NCI-H2227 (cell line): Measurements from ENCODE around the gene TMC6.
"Not testable (repeated sequence)": the region's sequence is repeated elsewhere in the genome, so short reads cannot be mapped to it uniquely, and the experiment has no call there.

Experiments used
- DNase-seq: peaks from one replicate; lab custom pipeline; 2025; ENCODE audit not compliant: unreplicated experiment; lab: John Stamatoyannopoulos, UW

TMC6 gene

DNA sequence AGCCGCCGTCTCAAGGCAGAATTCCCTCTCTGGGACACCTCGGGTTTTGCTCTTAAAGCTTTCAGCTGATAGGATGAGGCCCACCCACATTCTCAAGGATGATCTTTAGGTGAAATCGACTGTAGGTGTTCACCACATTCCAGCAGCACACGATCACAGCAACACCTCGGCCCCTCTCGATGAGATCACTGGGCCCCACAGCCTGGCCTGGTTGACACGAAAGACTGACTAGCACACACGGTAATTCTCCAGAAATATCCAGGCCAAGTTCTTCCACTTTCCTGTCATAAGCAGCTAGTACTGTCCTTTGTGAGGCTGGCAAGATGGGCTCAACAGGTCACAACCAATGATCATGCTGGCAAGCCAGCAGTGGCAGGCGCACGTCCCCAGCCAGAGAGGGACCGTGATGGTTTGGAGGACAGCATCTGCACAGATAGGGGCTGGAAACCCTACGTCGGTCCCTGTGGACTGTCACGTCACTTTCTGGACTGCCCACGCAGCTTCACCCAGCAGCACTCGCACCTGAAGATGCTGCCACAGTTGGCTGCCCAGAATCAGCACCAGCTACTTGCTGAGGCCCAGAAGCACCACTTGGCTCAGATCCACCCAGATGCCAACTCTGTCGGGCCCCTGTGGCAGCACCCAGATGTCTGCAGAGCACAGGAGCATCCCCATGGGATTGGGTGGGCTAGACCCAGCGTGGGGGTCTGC lies 17.4 kb downstream of the TMC6 start:
- DNase-seq = no peak

DNA sequence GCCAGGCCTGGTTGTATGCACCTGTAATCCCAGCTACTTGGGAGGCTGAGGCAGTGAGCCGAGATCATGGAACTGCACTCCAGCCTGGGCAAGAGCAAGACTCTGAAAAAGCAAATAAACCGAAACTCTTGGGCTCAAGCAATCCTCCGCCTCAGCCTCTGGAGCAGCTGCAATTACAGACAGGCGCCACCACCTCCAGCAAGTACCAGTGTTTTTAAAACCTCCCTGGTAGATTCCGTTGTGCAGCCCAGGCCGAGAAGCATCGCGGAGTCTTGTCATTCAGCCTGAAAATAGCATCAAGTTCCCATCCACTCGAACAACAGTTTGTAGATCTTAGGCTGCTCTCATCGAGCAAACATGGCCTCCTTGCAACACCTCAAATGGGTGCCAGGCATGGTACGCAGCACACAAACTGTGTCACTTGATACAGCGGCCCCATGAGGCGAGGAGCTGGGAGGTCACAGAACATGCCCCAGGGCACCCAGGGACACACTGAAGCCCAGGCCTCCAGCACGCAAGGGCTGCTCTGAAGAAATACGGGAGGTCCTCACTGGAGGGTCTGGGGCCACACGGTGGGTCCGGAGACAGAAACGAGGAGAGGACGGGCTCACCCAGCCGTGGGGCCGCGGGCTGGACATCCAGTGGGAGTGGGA lies 18.1 kb downstream of the TMC6 start:
- DNase-seq = no peak

DNA sequence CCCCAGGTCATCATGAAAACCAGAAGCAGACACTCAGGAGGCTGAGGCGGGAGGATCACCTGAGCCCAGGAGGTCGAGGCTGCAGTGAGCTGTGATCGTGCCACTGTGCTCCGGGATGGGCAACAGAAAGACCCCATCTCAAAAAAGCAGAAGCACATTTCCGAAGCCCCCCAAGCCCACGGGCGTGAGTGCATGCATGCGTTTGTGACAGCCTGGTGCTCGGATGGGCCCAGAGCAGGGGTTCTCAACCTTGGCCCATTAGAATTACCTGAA lies 19.1 kb downstream of the TMC6 start:
- no peak for DNase-seq

DNA sequence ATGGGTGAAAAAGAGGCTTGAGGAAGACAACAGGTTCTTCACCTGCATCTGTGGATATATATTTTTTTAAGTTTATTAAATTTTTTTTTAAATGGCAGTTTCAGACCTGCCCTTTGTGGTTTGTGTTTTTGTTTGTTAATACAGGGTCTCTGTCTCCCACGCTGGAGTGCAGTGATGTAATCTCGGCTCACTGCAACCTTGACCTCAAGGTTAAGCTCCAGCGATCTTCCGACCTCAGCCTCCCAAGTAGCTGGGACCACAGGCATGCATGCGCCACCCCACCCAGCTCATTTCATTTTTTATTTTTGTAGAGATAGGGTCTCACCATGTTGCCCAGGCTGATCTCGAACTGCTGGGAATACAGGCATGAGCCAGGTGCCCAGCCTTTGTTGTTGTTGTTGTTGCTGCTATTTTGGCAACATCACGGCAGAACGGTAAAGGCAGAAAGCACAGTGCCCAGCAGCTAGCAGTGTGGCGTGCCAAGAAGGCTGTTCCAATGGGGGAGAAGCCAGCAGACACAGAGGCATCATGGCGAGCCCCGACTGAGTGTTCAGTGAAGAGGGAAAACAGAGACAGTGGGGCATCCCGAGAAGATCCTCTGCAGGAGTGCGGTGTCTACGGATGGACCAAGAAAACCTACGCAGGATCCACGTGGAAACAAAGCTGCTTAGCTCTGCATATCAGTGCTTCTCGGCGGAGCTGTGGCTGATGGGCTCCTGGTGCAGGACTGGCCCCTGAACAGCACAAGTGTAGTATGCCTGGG lies 19.6 kb downstream of the TMC6 start:
- DNase-seq = no peak

DNA sequence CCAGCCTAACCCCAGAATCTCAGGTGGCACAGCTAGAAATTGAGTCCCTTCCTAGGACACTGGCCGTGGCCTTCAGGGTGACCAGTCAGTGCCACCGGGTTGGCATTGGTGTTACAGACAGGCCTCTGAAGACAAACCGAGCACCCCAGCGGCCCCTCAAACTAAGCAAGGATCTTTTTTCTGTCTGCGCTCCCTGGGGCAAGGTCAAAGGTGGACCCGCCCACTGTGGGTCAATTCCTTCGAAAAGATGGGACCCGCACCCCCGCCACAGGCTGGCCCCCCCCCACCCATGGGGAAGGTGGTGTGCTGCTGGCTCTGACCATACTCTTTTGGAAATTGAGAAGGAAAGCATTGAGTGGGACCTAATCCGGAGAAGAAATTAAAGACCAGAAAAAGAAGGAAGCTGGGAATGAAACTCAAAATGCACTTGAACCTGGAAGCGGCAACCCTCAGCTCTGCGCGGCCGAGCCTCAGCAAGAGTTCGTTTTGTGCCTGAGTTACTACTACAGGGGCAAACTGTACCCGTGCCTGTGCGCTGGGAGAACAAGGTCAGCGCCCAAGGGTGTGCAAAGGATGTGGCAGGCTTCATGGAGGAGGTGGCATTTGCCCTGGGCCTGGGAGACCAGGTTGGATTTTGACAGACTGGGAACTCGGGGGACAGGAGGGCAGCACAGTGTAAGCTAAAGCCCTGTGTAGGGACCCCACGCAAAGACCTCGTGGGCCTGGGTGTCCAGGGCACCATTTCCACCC lies 20.4 kb downstream of the TMC6 start:
- DNase-seq = no peak

DNA sequence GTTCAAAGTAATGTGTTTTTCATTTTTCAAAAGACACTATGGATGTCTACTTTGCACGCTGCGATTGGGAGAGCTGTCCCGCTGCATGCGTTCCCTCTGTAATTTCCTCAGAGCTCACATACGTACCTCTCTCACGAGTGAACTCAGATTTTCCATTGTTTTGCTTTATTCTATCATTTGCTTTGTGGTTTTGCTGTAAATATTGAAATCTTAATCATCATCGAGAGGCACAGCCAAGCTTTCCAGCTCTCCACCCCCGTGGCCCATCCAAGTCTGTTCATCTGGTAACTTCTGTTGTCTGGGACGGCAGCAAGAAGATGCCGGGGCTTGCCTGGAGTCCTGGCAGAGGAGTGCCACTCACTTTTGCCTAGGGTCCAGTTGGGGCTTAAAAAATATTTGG lies 21.1 kb downstream of the TMC6 start:
- no peak for DNase-seq

DNA sequence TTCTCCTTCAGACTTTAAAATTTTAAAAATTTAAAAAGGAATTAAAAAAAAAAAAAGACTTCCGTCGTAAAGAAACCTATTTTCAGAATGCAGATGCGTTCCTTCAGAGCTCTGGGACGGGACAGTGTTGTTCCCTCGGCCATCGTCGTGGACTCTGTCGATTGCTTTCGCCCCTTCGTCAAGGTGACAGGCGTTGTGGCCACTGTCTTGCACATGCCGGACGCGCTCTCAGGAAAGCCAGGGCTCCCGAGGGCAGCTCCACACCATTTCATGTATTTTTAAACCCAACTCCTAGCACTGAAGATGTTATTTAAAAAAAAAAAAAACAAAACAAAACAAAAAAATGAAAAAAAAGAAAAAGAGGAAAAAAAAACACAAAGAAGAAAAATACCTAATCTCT lies 22.3 kb downstream of the TMC6 start:
- no peak for DNase-seq

DNA sequence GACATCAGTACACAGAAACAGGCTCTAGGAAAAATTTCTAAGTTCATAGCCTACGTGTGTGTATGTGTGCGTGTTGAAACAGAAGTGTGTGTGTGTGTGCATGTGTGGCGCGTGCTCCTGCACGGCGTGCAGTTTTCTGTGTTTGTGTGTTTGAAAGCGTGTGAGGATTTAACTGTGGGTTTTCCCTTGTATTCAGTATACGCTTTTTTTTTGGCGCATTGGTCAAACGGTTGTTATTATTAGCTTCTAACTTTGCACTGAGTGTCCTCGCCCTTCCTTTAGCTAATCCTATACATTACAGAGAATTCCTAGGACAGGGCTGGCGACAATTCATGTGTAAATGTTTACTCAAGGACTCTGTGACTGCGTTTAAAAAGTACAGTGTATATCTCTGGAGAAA lies 23.0 kb downstream of the TMC6 start:
- no peak for DNase-seq

DNA sequence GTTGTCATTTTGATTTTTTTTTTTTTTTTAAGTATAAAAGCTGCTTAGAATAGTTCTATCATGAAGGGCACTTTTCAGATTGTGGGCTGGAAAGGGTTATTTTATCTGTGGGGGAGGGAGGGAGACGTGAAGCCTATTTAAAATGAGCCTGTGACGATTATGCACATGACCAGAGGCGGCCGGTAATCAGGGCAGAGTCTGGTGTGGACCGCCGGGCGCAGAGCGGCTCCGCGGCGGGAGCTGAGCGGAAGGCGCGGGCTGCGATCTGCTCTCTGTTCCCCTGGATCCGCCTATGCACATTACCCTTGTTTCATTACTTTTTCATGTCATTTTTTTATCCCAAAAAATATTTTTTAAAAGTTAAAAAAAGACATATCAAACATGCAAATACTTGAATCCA lies 23.5 kb downstream of the TMC6 start:
- DNase-seq = no peak

DNA sequence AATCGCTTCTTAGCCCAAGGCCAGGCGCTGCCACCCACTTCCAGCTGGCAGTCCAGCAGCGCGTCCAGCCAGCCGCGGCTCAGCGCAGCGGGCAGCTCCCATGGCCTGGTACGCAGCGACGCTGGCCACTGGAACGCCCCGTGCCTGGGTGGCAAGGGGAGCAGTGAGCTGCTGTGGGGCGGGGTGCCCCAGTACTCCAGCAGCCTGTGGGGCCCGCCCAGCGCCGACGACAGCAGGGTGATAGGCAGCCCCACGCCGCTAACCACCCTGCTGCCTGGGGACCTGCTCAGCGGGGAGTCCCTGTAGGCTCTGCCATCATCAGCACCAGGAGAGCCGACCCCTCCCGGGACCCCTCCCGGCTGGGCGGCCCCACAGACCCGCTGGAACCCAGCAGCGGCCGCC lies 24.0 kb downstream of the TMC6 start:
- no peak for DNase-seq

DNA sequence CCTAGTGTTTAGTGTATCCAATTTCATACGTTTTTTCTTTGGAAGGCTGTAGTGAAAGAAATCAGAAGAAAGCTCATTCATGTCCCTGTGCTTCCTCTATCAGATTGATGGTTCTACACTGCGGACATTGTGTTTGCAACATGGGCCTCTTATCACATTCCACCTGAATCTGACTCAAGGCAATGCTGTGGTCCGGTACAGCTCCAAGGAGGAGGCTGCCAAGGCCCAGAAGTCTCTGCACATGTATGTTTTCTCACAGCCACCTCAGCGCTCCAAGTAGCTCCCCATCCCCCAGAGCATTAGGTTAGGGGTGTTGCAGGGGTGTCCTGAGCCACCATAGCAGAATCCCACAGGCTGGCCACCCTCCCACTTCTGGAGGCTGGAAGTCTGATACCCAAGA lies 25.2 kb downstream of the TMC6 start:
- DNase-seq = no peak

DNA sequence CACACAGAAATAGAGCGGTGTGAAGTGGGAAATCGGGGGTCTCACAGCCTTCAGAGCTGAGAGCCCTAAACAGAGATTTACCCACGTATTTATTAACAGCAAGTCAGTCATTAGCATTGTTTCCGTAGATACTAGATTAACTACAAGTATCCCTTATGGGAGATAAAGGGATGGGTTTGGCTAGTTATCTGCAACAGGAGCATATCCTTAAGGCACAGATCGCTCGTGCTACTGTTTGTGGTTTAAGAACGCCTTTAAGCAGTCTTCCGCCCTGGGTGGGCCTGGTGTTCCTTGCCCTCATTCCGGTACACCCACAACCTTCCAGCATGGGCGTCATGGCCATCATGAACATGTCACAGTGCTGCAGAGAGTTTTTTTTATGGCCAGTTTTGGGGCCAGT lies 27.0 kb downstream of the TMC6 start:
- no peak for DNase-seq

DNA sequence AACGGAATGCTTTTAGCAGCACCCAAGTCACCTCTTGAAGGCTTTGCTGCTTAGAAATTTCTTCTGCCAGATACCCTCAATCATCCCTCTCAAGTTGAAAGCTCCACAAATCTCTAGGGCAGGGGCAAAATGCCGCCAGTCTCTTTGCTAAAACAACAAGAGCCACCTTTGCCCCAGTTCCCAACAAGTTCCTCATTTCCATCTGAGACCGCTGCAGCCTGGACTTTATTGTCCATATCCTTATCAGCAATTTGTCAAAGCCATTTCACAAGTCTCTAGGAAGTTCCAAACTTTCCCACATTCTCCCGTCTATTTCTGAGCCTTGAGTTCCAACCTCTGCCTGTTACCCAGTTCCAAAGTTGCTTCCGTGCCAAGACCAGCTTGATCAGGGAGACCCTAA lies 27.4 kb downstream of the TMC6 start:
- DNase-seq = no peak

DNA sequence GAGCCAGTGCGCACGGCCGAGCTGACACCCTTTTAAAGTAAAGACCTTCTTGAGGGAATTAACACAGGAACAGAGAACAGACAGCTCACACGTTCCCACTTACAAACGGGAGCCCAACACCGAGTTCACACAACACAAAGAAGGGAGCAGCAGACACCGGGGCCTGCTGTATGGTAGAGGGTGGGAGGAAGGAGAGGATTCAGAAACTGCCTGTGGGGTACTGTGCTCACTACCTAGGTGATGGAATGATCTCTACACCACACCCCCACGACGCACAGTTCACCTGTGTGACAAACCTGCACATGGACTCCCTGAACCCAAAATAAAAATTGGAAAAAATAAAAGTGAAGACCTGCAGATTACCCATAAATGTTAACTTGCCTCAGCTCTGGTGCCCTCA lies 32.5 kb downstream of the TMC6 start:
- no peak for DNase-seq

DNA sequence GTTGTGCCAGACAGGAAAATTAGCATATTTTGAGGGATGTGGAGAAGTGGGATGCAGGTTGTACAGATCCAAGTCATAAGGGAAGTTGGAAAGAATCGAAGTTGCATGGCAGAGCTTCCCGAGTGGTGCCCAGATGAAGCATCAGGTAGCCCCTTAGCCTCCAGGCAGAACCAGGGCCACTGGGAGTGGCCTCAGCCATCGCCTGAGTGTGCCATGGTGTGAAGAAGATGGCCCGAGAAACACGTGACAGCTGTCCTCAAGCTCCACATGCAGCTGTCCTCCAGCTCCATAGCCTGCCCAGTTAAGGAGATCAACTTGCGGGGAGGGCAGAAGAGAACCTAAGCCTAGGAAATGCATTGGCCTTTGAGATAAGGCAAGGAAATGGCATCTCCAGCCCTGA lies 33.5 kb downstream of the TMC6 start:
- DNase-seq = no peak

DNA sequence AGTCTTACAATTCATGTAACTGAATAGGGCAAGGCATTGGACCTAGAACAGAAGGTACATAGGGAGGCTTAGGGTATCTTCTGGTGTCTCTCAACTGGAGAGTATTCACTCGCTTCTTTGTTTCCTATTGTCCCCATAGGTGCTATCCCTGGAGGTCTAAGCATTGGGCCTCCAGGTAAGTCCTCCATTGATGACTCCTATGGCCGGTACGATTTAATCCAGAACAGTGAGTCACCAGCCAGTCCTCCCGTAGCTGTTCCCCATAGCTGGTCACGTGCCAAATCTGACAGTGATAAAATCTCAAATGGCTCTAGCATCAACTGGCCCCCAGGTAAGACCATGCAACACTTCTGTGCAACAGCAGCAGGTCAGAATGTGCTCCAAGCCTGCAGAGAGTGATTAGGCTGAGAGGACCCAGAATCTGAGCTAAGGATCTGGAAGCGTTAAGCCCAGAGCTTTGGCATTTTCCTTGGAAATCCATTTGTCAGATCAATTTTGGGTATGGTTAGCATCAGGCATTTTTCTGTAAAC lies 35.7 kb downstream of the TMC6 start:
- no peak for DNase-seq

DNA sequence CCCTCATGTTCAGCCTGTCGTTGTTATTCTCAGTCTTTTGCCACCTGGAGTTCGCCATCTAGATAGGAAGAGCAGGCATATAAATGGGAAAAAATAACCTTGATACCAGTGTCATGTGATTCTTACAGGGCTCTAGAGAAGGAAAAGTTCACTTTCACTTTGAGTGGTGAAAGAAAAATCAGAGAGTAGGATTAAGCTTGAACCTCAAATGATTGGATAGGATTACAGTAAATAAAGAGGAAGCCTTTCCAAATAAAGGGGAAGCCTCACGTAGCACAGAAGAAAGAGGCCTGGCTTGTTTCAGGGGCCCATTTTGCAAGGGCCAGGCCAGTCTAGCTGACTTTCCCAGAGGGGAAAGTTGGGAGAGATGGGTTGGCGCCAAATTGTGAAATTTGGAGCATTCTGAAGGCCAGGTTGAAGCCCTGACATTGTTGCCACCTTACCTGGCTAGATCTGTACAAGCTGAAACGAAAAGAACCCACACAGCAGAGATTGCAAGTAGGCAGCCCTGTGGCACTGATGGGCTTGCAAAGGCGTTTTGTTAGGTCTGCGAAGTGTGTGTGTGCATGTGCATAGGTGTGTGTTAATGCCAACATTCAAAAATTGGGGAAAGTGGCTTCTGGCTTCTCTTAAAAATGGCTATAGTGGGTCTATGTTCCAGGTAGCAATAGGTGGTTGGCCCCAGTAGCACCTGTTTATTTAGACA lies 38.8 kb downstream of the TMC6 start:
- no peak for DNase-seq

DNA sequence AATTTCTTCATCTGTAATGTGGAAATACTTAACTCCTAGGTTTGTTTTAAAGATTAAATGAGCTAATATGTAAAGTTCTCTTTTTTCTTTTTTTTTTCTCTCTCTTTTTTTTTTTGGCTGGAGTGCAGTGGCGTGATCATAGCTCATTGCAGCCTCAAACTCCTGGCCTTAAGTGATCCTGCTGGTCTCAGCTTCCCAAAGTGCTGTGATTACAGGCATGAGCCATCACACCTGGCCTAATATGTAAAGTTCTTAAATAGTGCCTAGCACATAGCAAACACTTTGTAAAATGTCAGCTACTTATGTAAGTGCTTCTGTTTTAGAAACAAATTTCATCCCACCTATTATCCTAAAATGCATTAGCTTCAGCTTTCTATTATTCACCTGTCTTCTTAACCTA lies 40.0 kb downstream of the TMC6 start:
- no peak for DNase-seq

DNA sequence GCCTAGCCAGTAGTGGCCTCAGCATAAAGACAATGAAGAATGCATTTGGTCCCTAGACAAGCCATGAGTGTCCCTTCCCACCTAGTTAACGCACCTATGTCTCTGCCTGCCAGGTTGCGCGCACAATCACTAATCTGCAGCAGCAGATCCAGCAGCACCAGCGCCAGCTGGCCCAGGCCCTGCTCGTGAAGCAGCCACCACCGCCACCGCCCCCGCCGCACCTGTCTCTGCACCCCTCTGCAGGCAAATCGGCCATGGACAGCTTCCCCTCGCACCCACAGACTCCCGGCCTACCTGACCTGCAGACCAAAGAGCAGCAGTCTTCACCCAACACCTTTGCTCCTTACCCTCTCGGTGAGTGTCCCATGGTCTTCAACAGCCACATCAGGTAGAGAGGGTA lies 41.8 kb downstream of the TMC6 start:
- no peak for DNase-seq

DNA sequence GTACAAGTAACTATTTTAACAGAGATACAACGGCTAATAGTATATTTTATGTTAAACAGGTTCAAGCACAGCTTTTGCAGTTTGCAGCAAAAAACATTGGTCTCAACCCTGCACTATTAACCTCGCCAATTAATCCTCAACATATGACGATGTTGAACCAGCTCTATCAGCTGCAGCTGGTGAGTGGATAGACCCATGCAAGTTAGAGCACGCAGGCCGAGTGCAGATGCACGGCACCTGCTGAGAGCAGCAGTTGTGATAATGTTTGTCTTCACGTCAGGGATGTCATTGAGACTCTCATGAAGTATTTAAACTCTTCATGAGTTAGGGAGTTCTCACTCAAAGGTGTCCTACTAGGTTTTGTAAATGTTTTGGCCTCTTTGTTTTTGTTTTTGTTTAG lies 45.6 kb downstream of the TMC6 start:
- peak; percentile 36 for DNase-seq

DNA sequence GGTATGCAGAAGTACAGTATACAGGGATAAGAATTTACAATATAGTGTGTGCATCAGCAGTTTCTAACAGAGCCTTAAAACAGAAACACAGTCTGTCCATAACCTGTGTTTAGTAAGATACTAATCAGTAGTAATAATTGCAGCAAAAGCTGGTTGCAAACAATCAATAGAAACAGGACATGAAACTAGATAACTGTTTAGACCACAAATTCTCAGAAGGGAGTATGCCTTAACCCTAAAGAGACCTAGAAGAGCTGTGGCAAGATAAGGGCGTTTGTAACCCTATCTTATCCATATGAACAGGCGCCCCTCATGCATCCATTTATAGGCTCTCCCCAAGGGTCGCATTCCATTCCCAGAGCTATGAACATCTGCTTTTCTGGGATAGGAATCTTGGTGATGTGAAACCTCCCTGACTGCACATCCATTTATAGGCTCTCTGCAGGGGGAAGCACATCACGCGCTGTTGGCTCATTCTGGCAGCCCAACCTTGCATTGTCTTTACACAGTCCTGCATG lies 46.1 kb downstream of the TMC6 start:
- not testable (repeated sequence) for DNase-seq
